NCI-H345 treated with DMSO at 0.1 percent for 48 hours (cell line): Measurements from ENCODE around the gene WHRN.

ENCODE experiments used
- DNase-seq: peaks from one replicate; lab custom pipeline; 2025; ENCODE audit not compliant: unreplicated experiment; lab: John Stamatoyannopoulos, UW

WHRN gene

DNA sequence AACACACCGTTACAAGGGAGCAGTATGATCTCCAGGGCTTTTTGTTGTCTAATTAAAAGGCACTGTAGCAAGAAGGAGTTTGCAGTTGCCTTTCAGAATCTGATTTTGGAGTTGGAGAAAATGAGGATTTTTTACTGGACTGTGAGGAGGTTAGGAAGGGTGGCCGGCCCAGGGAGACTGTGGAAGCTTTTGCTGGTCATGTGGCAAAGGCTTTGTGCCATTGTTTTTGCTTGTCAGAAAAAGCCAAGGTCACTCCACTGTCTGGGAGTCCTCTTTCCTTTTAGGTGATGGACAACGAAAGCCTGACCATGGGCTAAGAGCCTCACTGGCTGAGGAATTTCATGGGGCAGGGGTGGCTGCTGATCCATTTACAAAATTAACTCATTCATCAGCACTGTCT, 10.3 kb upstream of the WHRN start:
- DNase-seq, result no peak

DNA sequence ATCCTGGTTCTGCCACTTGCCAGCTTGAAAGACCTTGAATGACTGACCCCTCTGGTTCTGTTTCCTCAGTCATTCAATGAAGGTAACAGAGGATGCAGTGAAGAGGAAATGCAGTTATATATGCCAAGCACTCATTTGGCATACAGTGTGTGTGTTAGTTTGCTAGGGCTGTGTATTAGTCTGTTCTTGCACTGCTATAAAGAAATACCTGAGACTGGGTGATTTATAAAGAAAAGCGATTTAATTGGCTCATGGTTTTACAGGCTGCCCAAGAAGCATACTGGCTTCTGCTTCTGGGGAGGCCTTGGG, 8.6 kb upstream of the WHRN start:
- DNase-seq, result no peak

DNA sequence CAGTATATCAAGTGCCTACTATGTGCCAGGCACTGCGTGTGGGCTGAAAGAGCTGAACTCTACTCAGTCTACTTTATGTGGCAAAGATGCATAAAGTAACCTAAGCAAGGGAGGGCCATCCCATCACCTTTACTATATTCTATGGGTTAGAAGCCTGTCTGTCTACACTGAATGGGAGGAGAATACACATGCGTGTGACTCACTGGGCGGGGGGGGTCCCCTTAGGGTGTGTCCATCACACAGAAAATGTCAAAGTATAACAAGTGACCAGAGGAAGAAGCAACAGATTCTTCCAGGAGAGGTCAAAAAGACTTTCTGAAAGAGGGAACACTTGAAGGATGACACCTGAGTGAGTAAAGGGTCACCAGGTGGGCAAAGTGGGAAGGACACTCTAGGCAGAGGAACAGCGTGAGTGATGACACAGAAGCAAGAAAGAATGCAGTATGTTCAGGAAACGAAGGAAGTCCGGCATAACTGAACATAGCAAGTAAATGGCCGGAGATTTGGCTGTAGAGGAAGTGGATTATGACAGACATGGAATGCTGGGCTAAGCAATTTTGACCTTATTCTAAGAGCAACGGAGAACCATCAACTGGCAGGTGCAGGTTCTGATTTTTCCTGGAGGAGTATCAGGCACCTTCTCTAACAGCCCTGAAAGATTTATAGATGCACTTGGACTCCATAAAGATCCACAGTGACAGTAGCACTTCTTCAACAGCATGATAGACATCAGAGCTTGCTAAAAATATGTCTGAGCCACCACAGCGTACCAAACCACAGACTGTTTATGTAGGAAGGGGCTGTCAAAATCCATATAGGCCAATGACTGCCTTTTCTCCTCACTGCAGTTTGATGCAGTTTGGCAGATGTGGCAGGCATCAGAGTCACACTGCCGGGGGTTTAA, 8.0 kb upstream of the WHRN start:
- DNase-seq, result no peak

DNA sequence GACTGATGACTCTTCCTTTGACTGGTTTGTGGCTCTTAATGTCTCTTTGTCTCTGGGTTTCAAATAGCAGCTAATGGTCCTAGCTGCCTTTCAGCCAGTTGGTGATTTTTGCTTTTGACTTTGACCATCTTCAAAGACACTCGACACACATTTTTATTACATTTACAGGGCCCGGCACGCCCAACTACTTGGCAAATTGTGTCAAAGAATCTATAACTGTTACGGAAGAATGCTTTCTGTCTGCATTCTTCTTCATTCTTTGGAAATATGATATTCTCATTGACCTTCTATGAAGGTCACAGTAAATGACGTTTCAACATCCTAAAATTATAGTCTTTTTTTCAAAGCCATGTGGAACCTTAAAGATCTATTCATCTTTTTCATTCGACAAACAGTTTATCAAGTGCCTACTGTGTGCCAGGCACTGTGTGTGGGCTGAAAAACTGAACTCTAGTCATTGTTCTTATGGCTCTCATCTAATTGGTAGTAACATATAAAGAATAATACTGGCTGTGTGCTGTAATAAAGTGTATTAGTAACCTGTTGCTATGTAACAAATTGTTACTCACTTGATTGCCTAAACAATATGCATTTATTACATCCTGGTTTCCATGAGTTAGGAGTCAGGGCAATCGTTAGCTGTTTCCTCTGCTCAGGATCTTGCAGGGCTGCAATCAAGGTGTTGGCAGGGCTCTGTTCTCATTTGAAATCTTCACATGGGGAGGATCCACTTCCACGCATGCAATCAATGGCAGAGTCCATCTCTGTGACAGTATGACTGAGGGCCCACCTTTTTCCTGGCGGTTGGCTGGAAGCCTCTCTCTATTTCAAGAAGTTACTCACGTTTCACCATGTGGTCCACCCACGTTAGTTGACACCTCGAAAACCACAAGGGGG, 7.0 kb upstream of the WHRN start:
- no peak for DNase-seq

DNA sequence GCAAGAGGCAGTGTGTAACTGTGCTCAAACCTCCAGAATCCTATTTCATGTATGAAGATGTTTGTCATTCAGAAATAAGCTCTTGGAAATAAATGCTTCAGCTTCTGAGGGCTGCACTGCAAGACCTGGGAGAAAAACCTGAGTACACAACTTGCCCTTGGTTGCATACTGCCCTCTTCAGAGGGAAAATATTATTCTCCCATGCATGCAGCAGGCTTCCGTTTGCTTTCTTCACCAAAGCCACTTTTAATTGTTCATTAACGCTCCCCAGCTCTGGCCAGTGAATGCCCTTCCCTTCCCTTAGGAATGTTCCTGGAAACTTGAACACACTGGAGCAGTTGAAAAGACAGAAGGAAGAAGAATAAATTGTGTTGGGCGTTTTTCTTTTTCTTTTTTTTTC, 2.5 kb upstream of the WHRN start:
- no peak for DNase-seq

DNA sequence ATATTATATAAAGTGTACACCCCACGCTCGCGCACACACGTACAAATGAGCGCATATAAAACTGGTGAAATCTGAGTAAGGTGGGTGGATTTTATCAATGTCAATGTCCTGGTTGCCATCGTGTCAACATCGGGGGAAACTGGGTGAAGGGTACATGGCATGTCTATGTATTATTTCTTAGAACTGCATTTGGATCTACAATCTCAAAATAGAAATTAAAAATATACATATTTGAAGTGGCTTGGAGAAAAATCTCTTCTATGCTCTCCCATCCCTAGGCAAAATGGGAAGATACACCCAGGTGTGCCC, 763 bp upstream of the WHRN start:
- DNase-seq, result no peak

DNA sequence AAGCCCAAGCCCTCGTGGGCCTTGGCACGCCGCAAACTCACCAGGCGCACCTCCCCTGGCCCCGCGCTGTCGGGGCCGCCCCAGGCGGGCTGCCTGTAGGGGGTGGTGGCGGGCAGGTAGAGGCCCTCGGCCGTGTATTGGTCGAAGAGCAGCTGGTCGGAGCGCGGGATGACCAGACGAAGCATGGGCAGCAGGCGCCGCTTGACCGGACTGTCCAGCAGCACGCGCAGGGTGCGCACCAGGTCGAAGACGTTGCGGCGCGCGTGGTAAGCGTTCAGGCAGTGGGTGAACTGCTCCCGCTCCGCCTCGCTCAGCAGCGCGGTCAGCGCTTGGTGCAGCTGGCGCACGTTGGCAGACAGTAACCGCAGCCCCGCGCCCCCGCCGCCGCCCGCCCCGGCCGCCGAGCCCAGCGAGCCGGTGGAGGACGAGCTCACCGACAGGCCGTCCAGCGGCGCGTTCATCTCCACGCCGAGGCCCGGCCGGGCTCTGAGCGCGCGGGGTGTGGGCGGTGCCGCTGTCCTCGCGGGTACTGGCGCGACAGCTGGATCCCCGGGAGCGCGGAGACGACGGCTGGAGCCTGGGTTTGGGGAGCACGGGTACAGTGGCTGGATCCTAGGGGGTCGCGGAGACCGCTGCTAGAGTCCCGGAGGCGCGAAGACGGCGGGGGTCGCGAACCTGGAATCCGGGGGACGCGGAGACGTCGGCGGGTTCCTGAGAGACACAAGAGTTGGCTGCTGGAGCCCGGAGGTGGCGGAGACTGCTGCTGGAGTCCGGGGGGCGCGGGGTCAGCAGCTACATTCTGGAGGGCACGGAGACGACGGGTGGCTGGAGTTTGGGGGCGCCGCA, 709 bp downstream of the WHRN start:
- no peak for DNase-seq

GRCh38 chr9:114503522-114504340, 1.5 kb downstream of the WHRN start:
- DNase-seq, result no peak

- peak; percentile 49 for DNase-seq
Observed at GRCh38 chr9:114503009-114503408, 2.3 kb downstream of the WHRN start.

GRCh38 chr9:114501796-114502682, 3.2 kb downstream of the WHRN start:
- peak; percentile 95 for DNase-seq

- no peak for DNase-seq
Observed at GRCh38 chr9:114500697-114501292, 4.5 kb downstream of the WHRN start.

- no peak for DNase-seq
Observed at GRCh38 chr9:114499941-114500696, 5.2 kb downstream of the WHRN start.

DNA sequence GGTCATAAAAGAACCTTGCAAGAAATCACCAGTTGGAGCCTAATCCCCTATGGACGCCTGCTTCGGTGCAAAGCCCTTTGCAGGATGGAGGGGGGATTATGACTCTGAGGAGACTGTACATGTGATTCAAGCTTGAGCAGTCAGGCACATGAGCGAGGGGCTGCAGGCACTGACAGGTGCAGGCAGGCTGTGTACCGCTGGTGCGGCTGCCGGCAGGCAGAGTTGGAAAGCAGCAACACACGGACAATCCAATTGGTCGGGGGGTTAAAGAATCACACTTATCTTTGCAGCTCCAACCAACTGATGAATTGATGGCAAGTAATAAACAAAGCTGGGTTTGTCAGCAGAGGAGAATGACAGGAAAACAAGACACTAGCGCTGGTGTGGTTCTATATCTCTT, 5.7 kb downstream of the WHRN start:
- no peak for DNase-seq

DNA sequence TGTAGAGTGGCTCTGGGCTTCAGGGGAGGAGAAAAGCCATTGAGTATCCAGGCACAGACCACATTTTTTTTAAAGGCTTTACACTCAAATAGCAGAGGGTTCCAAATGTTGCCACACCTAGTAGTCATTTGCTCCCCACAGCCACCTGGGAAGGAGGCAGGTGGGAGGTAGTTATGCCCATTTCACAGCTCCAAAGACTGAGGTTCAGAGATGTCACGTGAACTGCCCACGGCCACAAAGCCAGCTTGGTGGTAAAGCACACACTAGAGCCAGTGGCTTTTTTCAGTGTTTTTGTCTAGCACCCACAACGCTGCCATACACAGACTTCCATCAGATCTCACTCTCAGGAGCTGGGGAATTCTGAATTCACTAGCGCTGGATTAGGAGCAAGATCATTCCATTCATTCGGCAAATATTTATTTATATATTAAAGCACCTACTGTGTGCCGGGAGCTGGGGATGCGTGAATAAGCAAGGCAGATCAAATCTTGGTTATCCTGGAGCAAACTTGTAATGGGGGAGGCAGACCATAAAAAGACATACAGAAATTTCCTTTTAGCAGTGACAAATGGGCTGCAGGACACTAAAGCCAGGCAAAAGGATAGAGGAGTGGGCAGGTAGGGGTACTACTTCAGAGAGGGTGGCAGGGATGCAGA, 7.4 kb downstream of the WHRN start:
- DNase-seq, result no peak

DNA sequence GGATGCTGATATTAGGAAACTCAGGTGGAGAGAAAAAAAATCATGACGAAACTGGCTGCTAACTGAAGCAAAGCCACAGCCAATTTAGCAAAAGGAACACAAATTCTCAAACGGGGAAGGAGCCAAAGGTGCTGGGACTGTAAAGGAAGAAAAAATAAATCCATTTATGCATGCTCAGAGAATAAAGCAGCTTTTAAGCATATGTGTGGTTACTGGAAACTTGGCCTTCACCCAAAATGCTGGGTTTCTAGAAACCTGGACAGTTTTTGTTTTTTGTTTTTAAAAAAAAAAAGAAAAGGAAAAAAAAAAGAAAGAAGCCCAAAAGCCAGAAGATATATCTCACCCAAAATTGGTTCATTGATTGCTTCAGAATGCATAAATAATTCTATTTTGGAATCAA, 8.0 kb downstream of the WHRN start:
- DNase-seq, result no peak

DNA sequence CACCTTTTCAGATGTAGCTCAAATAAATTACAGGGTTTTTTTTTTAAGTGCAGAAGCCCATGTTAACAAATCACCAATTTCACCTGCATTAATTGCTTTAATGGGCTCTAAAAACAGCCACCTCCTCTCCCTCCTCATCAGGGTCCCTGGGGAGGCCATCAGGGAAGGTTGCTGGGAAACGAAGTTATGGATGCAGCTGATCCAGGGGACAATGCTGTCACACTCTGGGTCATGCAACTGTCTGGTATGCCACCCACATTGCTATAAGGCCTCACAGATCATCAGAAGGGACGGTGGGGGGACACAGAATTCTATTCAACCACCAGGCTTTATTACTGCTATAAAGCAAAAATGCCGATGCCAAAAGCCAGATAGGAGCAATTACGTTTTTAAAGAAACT, 9.3 kb downstream of the WHRN start:
- no peak for DNase-seq

GRCh38 chr9:114494776-114495569, 10.3 kb downstream of the WHRN start:
- DNase-seq, result no peak
